Activated T-helper 17 cell treated with anti-CD3 and anti-CD28 coated beads, Interleukin-2, amount 50 U/mL, for 72 hours (primary cell): ENCODE data around the gene MGAT5. TPM values are rescaled to one million over a fixed set of nuclear protein-coding genes. Genes with fewer than 3 reads are reported as not detected.
A peak's percentile ranks its signal among the peaks of the same experiment; 100 is the strongest.

Experiments used
- ATAC-seq: fragments of 150-1000 bp; cut with Tn5 transposase; replicated peaks from 2 replicates; pipeline ENCODE4 v1.10.0; 2021; ENCODE audit warnings: mild to moderate bottlenecking, moderate library complexity
- H3K27ac Mint-ChIP-seq: one replicate; pipeline ENCODE4 v1.8.0; 2022; ENCODE audit warnings: mixed read lengths
- H3K27me3 Mint-ChIP-seq: one replicate; pipeline ENCODE4 v1.8.0; 2022; ENCODE audit warnings: mixed read lengths
- H3K36me3 Mint-ChIP-seq: one replicate; pipeline ENCODE4 v1.8.0; 2022; ENCODE audit warnings: low read depth, mild to moderate bottlenecking, mixed read lengths
- H3K4me1 Mint-ChIP-seq: one replicate; pipeline ENCODE4 v1.8.0; 2022; ENCODE audit warnings: mixed read lengths
- H3K4me3 Mint-ChIP-seq: one replicate; pipeline ENCODE4 v1.8.0; 2022; ENCODE audit warnings: mild to moderate bottlenecking, mixed read lengths
- H3K9me3 Mint-ChIP-seq: one replicate; pipeline ENCODE4 v1.8.0; 2022; ENCODE audit warnings: mixed read lengths
- total RNA-seq, 2 donors: library from RNA; stranded (reverse); gene quantifications; one replicate each; pipeline ENCODE4 v1.2.3, GENCODE V29; 2022

MGAT5 gene
- total RNA-seq: 10 to 100 TPM; 53.0 to 53.1 TPM

GRCh38 chr2:134253804-134254203 lies at the start of gene MGAT5:
Gene MGAT5 (plus strand): TSS chr2:134254072. CDS start chr2:134254404, 332 bp downstream.
- H3K27ac Mint-ChIP-seq: peak within 1 kb of the TSS; percentile 66
- no peak for ATAC-seq
- H3K4me1 Mint-ChIP-seq: peaks cover 58% of the 10 kb centered on the region
- H3K9me3 Mint-ChIP-seq: no peaks in the 10 kb centered on the region
- peaks cover 53% of the 10 kb centered on the region for H3K36me3 Mint-ChIP-seq
- peak within 1 kb of the TSS; percentile 58 for H3K4me3 Mint-ChIP-seq
- no peaks in the 10 kb centered on the region for H3K27me3 Mint-ChIP-seq

- Mint-ChIP-seq H3K4me3 (no peak overlapping the region), H3K36me3 (no peaks in the 10 kb centered on the region), H3K4me1 (peaks cover 11% of the 10 kb centered on the region), H3K9me3 (no peaks in the 10 kb centered on the region), H3K27me3 (no peaks in the 10 kb centered on the region), H3K27ac (no peak overlapping the region)
- ATAC-seq: no peak
These were observed 48.8 kb upstream of the MGAT5 start for GRCh38 chr2:134205087-134205486.

GRCh38 chr2:134206031-134206430 lies 47.8 kb upstream of the MGAT5 start:
- peak; percentile 34 for ATAC-seq
- Mint-ChIP-seq H3K4me3 (no peak overlapping the region), H3K4me1 (peaks cover 6% of the 10 kb centered on the region), H3K9me3 (no peaks in the 10 kb centered on the region), H3K36me3 (no peaks in the 10 kb centered on the region), H3K27ac (no peak overlapping the region), H3K27me3 (no peaks in the 10 kb centered on the region)

GRCh38 chr2:134206573-134206972 lies 47.3 kb upstream of the MGAT5 start:
- Mint-ChIP-seq H3K27ac (no peak overlapping the region), H3K4me1 (peaks cover 6% of the 10 kb centered on the region), H3K36me3 (no peaks in the 10 kb centered on the region), H3K9me3 (no peaks in the 10 kb centered on the region), H3K27me3 (no peaks in the 10 kb centered on the region), H3K4me3 (no peak overlapping the region)
- peak; percentile 85 for ATAC-seq

- Mint-ChIP-seq H3K9me3 (no peaks in the 10 kb centered on the region), H3K4me3 (no peak overlapping the region), H3K27me3 (no peaks in the 10 kb centered on the region), H3K27ac (no peak overlapping the region), H3K36me3 (no peaks in the 10 kb centered on the region), H3K4me1 (peaks cover 6% of the 10 kb centered on the region)
- peak; percentile 78 for ATAC-seq
These were observed 46.2 kb upstream of the MGAT5 start for GRCh38 chr2:134207589-134208209.

GRCh38 chr2:134208825-134209224 lies 45.0 kb upstream of the MGAT5 start:
- Mint-ChIP-seq H3K36me3 (no peaks in the 10 kb centered on the region), H3K4me3 (no peak overlapping the region), H3K4me1 (peaks cover 6% of the 10 kb centered on the region), H3K27me3 (no peaks in the 10 kb centered on the region), H3K27ac (no peak overlapping the region), H3K9me3 (no peaks in the 10 kb centered on the region)
- ATAC-seq: no peak

GRCh38 chr2:134212746-134213145 lies 41.1 kb upstream of the MGAT5 start:
- H3K9me3 Mint-ChIP-seq: peaks cover 5% of the 10 kb centered on the region
- H3K27me3 Mint-ChIP-seq: no peaks in the 10 kb centered on the region
- no peaks in the 10 kb centered on the region for H3K36me3 Mint-ChIP-seq
- no peak overlapping the region for H3K4me3 Mint-ChIP-seq
- peaks cover 22% of the 10 kb centered on the region for H3K4me1 Mint-ChIP-seq
- ATAC-seq: no peak
- no peak overlapping the region for H3K27ac Mint-ChIP-seq

GRCh38 chr2:134216152-134216829 lies 37.6 kb upstream of the MGAT5 start:
- no peaks in the 10 kb centered on the region for H3K36me3 Mint-ChIP-seq
- H3K27ac Mint-ChIP-seq: peak overlapping the region; percentile 85
- no peak for ATAC-seq
- peaks cover 57% of the 10 kb centered on the region for H3K4me1 Mint-ChIP-seq
- no peaks in the 10 kb centered on the region for H3K27me3 Mint-ChIP-seq
- peak overlapping the region; percentile 81 for H3K4me3 Mint-ChIP-seq
- H3K9me3 Mint-ChIP-seq: peaks cover 5% of the 10 kb centered on the region

- H3K4me1 Mint-ChIP-seq: peaks cover 60% of the 10 kb centered on the region
- peak overlapping the region; percentile 85 for H3K27ac Mint-ChIP-seq
- H3K4me3 Mint-ChIP-seq: peak overlapping the region; percentile 81
These were observed 36.5 kb upstream of the MGAT5 start for GRCh38 chr2:134217351-134217750.

GRCh38 chr2:134217924-134218323 lies 35.9 kb upstream of the MGAT5 start:
- no peaks in the 10 kb centered on the region for H3K27me3 Mint-ChIP-seq
- peaks cover 60% of the 10 kb centered on the region for H3K4me1 Mint-ChIP-seq
- H3K4me3 Mint-ChIP-seq: peak overlapping the region; percentile 81
- peak overlapping the region; percentile 85 for H3K27ac Mint-ChIP-seq
- peaks cover 5% of the 10 kb centered on the region for H3K9me3 Mint-ChIP-seq
- no peaks in the 10 kb centered on the region for H3K36me3 Mint-ChIP-seq
- ATAC-seq: peak; percentile 91

More at GRCh38 chr2:134217351-134217750, 36.5 kb upstream of the MGAT5 start:
- Mint-ChIP-seq H3K9me3 (peaks cover 5% of the 10 kb centered on the region), H3K36me3 (no peaks in the 10 kb centered on the region), H3K27me3 (no peaks in the 10 kb centered on the region)
- peak; percentile 8 for ATAC-seq

GRCh38 chr2:134218414-134218813 lies 35.5 kb upstream of the MGAT5 start:
- peak overlapping the region; percentile 81 for H3K4me3 Mint-ChIP-seq
- no peaks in the 10 kb centered on the region for H3K27me3 Mint-ChIP-seq
- no peaks in the 10 kb centered on the region for H3K36me3 Mint-ChIP-seq
- H3K4me1 Mint-ChIP-seq: peaks cover 63% of the 10 kb centered on the region
- ATAC-seq: no peak
- H3K9me3 Mint-ChIP-seq: peaks cover 5% of the 10 kb centered on the region
- H3K27ac Mint-ChIP-seq: peak overlapping the region; percentile 85

GRCh38 chr2:134218930-134219658 lies 34.8 kb upstream of the MGAT5 start:
- Mint-ChIP-seq H3K4me3 (peak overlapping the region; percentile 81), H3K27me3 (no peaks in the 10 kb centered on the region), H3K4me1 (peaks cover 65% of the 10 kb centered on the region), H3K36me3 (no peaks in the 10 kb centered on the region), H3K27ac (peak overlapping the region; percentile 85), H3K9me3 (peaks cover 5% of the 10 kb centered on the region)
- no peak for ATAC-seq

GRCh38 chr2:134220344-134220974 lies 33.4 kb upstream of the MGAT5 start:
- Mint-ChIP-seq H3K36me3 (no peaks in the 10 kb centered on the region), H3K27ac (peak overlapping the region; percentile 85), H3K27me3 (no peaks in the 10 kb centered on the region), H3K4me3 (peak overlapping the region; percentile 81), H3K9me3 (no peaks in the 10 kb centered on the region), H3K4me1 (peaks cover 67% of the 10 kb centered on the region)
- ATAC-seq: no peak

- Mint-ChIP-seq H3K4me3 (peak overlapping the region; percentile 57), H3K4me1 (peaks cover 75% of the 10 kb centered on the region), H3K9me3 (no peaks in the 10 kb centered on the region), H3K27me3 (no peaks in the 10 kb centered on the region), H3K36me3 (no peaks in the 10 kb centered on the region), H3K27ac (peak overlapping the region; percentile 45)
- peak; percentile 71 for ATAC-seq
These were observed 29.9 kb upstream of the MGAT5 start for GRCh38 chr2:134224005-134224404.
